ENCODE data around the gene CAPN5.

Gene CAPN5

GRCh38 chr11:77136074-77136473, 69.3 kb downstream of the CAPN5 start:
- DNase-seq (ENCODE audit: low spot score) = no peak

- DNase-seq (ENCODE audit: low spot score) = no peak
These were observed 70.1 kb downstream of the CAPN5 start for GRCh38 chr11:77136784-77137420.

- DNase-seq (ENCODE audit: low spot score) = no peak
These were observed 70.7 kb downstream of the CAPN5 start for GRCh38 chr11:77137421-77137820.

DNA sequence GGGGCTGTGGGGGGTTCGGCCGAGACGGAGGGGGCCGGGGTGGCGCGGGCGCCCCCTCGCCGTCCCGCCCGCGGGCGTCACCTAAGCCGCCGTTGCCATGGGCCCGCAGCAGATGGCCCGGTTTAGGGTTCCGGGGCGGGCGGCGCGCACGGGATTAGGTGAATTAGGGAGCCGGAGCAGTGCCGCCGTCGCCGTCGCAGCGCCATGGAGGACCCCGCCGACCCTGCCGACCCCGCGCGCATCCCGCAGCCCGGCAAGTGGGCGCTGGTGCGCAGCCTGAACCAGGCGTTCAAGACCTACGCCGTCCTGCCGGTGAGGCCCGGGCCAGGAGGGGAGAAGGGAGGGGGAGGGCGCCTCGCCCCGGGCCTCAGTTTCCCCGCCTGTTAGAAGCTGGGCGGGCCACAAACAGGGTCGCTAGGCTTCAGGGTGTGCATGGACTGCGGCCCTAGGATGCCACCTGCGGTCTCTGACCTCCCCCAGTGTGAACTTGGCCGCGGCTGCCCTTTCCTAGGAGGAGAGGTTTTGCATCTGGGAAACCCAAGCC, 71.4 kb downstream of the CAPN5 start:
- DNase-seq (ENCODE audit: low spot score) = no peak

DNA sequence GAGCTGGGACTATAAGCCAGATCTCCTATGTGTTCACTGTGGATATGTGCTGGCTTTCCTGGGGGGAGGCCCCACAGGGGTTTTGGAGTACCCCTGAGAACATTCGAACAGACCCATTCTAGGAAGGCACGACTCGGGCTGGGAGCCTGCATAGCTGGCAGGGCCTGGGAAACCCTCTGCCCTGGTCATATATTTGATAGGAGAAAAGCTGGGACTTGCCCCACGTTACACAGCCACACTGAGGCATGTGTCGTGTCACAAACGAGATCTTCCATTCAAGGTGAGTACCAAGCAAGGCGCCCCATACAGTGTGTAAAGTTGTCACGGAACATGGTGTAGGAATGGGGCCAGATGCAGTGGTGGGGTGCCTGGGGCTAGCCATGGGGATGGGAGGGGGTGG, 72.4 kb downstream of the CAPN5 start:
- DNase-seq (ENCODE audit: low spot score) = no peak

- DNase-seq (ENCODE audit: low spot score) = no peak
These were observed 73.6 kb downstream of the CAPN5 start for GRCh38 chr11:77140231-77140851.

DNA sequence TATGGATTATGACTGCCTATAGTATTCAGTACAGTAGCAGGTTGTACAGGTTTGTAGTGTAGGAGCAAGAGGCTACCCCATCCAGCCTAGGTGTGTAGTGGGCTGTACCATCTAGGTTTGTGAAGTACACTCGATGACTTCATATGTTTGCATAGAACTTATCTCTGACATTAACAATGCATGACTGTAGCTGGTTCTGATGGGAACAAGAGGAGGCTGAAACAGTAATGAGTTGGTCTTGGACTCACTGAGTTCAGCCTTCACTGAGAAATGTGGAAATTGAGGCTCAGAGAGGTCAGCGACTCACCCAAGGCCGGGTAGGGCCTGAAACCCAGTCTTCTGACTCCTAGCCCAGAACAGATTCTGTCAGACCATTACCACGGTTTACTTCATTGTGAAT, 74.3 kb downstream of the CAPN5 start:
- no peak for DNase-seq (ENCODE audit: low spot score)

- DNase-seq (ENCODE audit: low spot score) = no peak
These were observed 74.7 kb downstream of the CAPN5 start for GRCh38 chr11:77141475-77141874.

DNA sequence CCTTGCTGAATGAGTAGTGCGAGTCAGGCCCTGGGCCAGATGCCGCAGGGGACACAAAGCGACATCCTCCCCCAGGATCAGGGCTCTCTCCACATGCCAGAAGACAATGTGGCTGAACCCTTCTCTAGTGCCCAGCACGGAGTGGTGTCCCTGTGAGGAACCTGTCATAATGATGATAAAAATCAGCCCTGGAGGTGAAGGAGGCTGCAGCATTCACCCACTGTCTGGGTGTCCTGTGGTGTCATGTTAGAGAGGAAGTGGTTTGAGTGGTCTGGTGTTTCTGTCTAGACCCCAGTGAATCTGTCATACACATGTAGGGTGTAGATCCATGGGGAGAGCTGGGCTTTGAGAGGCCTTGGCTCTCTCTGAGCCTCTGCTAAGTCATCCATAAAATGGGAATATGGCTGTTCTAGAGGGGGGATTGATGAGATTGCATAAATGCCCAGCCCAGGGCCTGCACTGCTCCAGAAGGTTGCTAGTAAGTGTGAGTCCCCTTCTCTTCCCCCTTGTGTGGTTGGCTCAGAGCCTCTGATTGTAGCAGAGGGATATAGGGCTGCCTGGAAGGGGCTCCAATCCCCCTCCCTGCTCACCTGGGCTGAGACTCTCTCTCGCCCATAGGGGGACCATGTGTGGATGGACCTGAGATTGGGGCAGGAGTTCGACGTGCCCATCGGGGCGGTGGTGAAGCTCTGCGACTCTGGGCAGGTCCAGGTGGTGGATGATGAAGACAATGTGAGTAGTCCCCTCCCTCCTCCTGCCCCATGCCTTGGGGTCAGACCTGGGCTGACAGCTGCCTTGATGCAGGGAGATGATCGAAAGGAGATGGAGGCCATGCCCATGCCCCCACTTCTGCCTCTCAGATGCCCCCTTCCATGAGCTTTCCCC, 75.6 kb downstream of the CAPN5 start:
- no peak for DNase-seq (ENCODE audit: low spot score)

DNA sequence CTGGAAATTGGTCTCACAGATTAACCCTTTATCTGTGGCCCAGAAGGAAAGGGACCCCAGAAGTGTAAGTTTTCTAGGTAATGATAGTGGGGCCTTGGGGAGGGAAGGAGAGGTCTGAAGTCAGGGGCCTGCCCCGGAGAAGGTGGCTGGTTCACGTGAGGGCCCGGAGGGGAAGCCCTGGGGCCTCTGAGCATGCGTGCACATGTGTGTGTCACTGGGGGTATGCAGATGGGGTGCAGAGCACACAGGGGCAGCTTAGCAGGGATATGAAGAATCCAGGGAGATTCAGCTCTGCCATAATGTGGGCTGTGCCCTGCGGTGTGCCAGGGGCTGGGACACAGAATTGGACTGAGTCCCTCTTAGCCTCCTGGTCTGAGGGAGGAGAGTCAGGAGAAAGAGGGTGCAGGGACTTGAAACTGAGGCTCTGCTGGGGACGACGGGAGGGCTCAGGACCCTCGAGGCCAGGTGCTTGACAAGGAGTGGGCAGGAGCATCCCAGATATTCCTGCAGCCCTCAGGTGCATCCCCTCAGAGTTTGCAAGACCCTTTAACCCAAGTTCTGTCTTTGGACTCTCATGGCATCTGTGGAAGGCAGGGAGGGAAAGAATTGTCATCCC, 76.7 kb downstream of the CAPN5 start:
- no peak for DNase-seq (ENCODE audit: low spot score)

- DNase-seq (ENCODE audit: low spot score) = no peak
These were observed 77.6 kb downstream of the CAPN5 start for GRCh38 chr11:77144196-77144856.

GRCh38 chr11:77144857-77145428, 78.2 kb downstream of the CAPN5 start:
- DNase-seq (ENCODE audit: low spot score) = no peak

DNA sequence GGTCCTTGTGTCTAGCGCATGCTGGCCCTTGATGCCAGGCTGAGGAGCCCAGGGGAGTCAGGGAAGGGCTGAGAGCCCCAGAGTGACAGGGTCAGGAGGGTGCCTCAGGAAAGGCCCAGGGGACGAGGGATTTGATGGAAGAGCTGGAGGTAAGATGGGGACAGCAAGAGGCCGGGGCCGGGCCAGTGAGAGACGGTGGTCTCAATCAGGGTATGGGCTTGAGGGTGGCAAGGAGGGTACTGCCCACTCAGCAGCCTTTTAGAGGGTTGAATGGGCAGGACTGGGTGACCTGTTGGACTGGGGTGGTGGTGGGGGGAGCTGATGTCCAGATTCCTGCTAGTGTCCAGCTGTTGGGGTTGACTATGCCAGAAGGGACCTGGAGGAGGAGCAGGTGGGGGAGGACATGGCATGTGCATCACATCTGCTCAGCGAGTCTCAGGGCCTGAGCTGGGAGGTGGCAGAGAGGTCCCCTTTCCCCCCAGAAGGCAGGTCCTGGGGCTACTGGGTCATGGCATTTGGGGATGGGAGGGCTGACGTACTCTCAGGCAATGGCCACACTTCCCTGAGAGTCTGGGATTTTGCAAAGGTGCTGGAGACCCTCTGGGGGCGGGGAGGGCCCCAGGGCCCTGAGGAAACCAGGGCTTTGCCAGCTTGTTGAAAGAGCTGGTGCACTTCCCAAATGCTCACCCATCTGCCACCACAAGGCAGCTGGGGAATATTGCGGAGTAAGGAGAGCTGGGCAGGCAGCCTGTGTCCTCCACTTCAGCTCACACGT, 79.7 kb downstream of the CAPN5 start:
- no peak for DNase-seq (ENCODE audit: low spot score)

- no peak for DNase-seq (ENCODE audit: low spot score)
These were observed 80.2 kb downstream of the CAPN5 start for GRCh38 chr11:77147036-77147315.

GRCh38 chr11:77147668-77148321, 81.0 kb downstream of the CAPN5 start:
- peak; percentile 60 for DNase-seq (ENCODE audit: low spot score)

- no peak for DNase-seq (ENCODE audit: low spot score)
These were observed 82.4 kb downstream of the CAPN5 start for GRCh38 chr11:77148963-77149715.

- no peak for DNase-seq (ENCODE audit: low spot score)
These were observed 83.1 kb downstream of the CAPN5 start for GRCh38 chr11:77149716-77150392.

GRCh38 chr11:77150836-77151235, 84.1 kb downstream of the CAPN5 start:
- DNase-seq (ENCODE audit: low spot score) = no peak
